ENCODE measurements around the gene EPHA4.

Gene EPHA4

DNA sequence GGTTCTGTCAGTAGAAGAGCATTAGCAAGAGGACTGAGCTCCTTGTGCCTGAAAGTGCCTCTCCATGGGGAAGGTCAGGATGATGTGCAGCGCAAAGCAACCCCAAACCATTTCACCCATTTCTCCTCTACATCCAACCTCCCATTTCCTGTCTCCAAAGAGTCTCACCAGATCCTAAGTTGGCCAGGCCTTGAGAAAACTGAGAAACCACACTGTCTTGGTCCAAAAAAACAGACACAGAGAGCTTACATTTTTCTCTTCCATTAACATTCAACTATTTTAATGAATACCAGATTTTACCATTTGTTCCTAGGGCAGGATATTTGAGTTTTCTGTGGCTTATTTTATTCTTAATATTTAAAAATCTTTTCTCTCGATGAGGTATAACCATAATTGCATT is 195.0 kb downstream of the EPHA4 start:
- Histone ChIP-seq H3K27ac (ENCODE audit: low read length) (no peak overlapping the region), H3K9me3 (replicated peaks; ENCODE audit: insufficient read depth, low read length) (no peaks in the 10 kb centered on the region), H4K20me1 (ENCODE audit: insufficient read depth, low read length) (no peaks in the 10 kb centered on the region), H3K4me2 (ENCODE audit: low read depth, low read length) (no peak overlapping the region), H2AFZ (ENCODE audit: low read length) (no peak overlapping the region), H3K36me3 (replicated peaks; ENCODE audit: insufficient read depth, low read length) (no peaks in the 10 kb centered on the region), H3K4me3 (ENCODE audit: low read length) (no peak overlapping the region), H3K9ac (ENCODE audit: low read length) (no peak overlapping the region), H3K79me2 (ENCODE audit: low read length) (no peaks in the 10 kb centered on the region), H3K27me3 (replicated peaks; ENCODE audit: insufficient read depth, low read length) (no peaks in the 10 kb centered on the region), H3K4me1 (ENCODE audit: low read length) (no peaks in the 10 kb centered on the region), H3F3A (ENCODE audit: insufficient read depth, low read length) (no peaks in the 10 kb centered on the region), H3K9me2 (replicated peaks; ENCODE audit: insufficient read depth, low read length) (no peaks in the 10 kb centered on the region)
- DNase-seq: no peak
- TF ChIP-seq, protein P1, sequence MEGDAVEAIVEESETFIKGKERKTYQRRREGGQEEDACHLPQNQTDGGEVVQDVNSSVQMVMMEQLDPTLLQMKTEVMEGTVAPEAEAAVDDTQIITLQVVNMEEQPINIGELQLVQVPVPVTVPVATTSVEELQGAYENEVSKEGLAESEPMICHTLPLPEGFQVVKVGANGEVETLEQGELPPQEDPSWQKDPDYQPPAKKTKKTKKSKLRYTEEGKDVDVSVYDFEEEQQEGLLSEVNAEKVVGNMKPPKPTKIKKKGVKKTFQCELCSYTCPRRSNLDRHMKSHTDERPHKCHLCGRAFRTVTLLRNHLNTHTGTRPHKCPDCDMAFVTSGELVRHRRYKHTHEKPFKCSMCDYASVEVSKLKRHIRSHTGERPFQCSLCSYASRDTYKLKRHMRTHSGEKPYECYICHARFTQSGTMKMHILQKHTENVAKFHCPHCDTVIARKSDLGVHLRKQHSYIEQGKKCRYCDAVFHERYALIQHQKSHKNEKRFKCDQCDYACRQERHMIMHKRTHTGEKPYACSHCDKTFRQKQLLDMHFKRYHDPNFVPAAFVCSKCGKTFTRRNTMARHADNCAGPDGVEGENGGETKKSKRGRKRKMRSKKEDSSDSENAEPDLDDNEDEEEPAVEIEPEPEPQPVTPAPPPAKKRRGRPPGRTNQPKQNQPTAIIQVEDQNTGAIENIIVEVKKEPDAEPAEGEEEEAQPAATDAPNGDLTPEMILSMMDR (IDR thresholded peaks at IDR 0.05; ENCODE audit: low read length): no peak
- no peak for TF ChIP-seq EZH2phosphoT487 (IDR thresholded peaks at IDR 0.05; ENCODE audit: low read length)
- no peak for TF ChIP-seq EZH2 (optimal IDR thresholded peaks at IDR 0.05; ENCODE audit: low read depth, low read length)

DNA sequence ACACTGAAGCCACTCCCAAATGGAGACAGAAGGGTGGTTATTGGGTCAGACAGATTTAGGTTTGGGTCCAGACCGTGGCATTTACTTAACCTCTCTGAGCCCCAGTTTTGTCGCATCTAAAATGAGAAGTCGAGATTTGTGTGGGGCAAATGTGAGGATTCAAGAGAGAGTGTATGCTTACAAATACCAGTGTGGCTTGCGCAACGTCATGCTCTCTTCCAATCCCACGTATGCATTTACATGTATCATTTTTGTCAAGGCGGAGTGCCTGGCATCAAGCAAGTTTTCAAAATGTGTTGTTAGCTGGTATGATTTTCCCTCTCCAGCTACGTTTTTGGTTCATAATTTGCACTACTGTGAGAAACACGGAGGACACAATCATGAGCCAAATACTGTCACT is 197.9 kb downstream of the EPHA4 start:
- Histone ChIP-seq H3K9me3 (replicated peaks; ENCODE audit: insufficient read depth, low read length) (no peaks in the 10 kb centered on the region), H3K4me3 (ENCODE audit: low read length) (no peak overlapping the region), H3K4me1 (ENCODE audit: low read length) (no peaks in the 10 kb centered on the region), H3K79me2 (ENCODE audit: low read length) (no peaks in the 10 kb centered on the region), H3K27me3 (replicated peaks; ENCODE audit: insufficient read depth, low read length) (no peaks in the 10 kb centered on the region), H2AFZ (ENCODE audit: low read length) (no peak overlapping the region), H4K20me1 (ENCODE audit: insufficient read depth, low read length) (no peaks in the 10 kb centered on the region), H3K9me2 (replicated peaks; ENCODE audit: insufficient read depth, low read length) (no peaks in the 10 kb centered on the region), H3K27ac (ENCODE audit: low read length) (no peak overlapping the region), H3K4me2 (ENCODE audit: low read depth, low read length) (no peak overlapping the region), H3K9ac (ENCODE audit: low read length) (no peak overlapping the region), H3F3A (ENCODE audit: insufficient read depth, low read length) (no peaks in the 10 kb centered on the region), H3K36me3 (replicated peaks; ENCODE audit: insufficient read depth, low read length) (no peaks in the 10 kb centered on the region)
- no peak for DNase-seq
- TF ChIP-seq, protein P1 (IDR thresholded peaks at IDR 0.05; ENCODE audit: low read length): no peak
- no peak for TF ChIP-seq EZH2 (optimal IDR thresholded peaks at IDR 0.05; ENCODE audit: low read depth, low read length)
- TF ChIP-seq EZH2phosphoT487 (IDR thresholded peaks at IDR 0.05; ENCODE audit: low read length): no peak

DNA sequence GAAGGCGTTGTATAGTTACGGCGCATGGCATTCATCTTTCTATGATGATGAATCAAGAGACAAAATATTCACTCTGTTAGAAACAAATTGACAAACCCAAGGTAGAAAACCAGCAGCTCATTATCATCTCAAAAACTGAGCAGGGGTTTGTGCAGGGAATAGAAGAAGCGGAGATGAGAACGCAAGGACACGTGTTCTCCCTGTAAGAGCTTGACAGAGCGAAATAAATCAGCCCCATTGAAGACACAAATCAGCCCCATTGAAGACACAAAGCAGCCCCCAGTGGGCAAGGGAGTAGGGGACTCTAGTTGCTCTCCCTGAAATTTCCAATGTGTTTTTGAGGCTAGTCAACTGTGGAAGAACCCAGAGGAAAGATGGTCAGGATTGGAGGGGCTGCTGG is 199.2 kb downstream of the EPHA4 start:
- no peaks in the 10 kb centered on the region for H4K20me1 ChIP-seq (ENCODE audit: insufficient read depth, low read length)
- H3K36me3 ChIP-seq (replicated peaks; ENCODE audit: insufficient read depth, low read length): no peaks in the 10 kb centered on the region
- no peak overlapping the region for H3K27ac ChIP-seq (ENCODE audit: low read length)
- H3K79me2 ChIP-seq (ENCODE audit: low read length): no peaks in the 10 kb centered on the region
- H3K9me3 ChIP-seq (replicated peaks; ENCODE audit: insufficient read depth, low read length): no peaks in the 10 kb centered on the region
- DNase-seq: no peak
- no peak for TF ChIP-seq EZH2 (optimal IDR thresholded peaks at IDR 0.05; ENCODE audit: low read depth, low read length)
- TF ChIP-seq EZH2phosphoT487 (IDR thresholded peaks at IDR 0.05; ENCODE audit: low read length): no peak
- TF ChIP-seq, protein P1 (IDR thresholded peaks at IDR 0.05; ENCODE audit: low read length): no peak
- no peaks in the 10 kb centered on the region for H3K9me2 ChIP-seq (replicated peaks; ENCODE audit: insufficient read depth, low read length)
- no peak overlapping the region for H3K9ac ChIP-seq (ENCODE audit: low read length)
- no peak overlapping the region for H2AFZ ChIP-seq (ENCODE audit: low read length)
- no peak overlapping the region for H3K4me2 ChIP-seq (ENCODE audit: low read depth, low read length)
- H3K27me3 ChIP-seq (replicated peaks; ENCODE audit: insufficient read depth, low read length): no peaks in the 10 kb centered on the region
- no peak overlapping the region for H3K4me3 ChIP-seq (ENCODE audit: low read length)
- H3K4me1 ChIP-seq (ENCODE audit: low read length): no peaks in the 10 kb centered on the region
- no peaks in the 10 kb centered on the region for H3F3A ChIP-seq (ENCODE audit: insufficient read depth, low read length)
